Measurements from ENCODE around the gene S1PR1. TPM values are rescaled to one million over a fixed set of nuclear protein-coding genes. Genes with fewer than 3 reads are reported as not detected.

The S1PR1 gene
- total and polyA plus RNA-seq, 2 of the 13 experiments (the other 11 are each of a cell fraction or from before 2014, with no cell fraction given) = not detected

DNA sequence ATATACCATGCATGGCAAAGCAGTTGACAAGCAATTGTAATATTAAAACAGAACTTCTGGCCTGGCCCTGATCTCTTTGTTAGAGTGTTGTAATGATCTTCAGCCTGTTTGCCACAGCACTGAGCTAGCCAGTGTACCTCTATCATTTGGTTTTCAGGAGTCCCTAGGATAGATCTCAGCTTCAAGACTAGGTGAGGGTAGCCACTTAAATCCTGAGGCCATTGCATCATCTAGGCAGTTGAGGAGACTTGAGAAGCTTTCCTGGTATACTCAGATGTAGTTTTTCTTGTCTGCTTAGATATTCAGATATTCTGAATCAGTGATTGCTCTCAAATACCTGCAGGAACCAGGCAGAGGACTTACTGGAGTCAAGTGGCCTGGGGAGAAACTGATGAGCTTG is 14.7 kb downstream of the S1PR1 start:
- CTCF ChIA-PET (ENCODE audit: low intra/inter-chr PET ratio, low total read pairs) = no interaction called here

More for the DNA sequence above, 14.7 kb downstream of the S1PR1 start:
- no peak overlapping the region for H3K9ac ChIP-seq (ENCODE audit: insufficient read depth, low read depth, low read length)
- H4K20me1 ChIP-seq (ENCODE audit: insufficient read depth, low read length) = no peaks in the 10 kb centered on the region
- no peaks in the 10 kb centered on the region for H3K4me1 ChIP-seq (ENCODE audit: insufficient read depth, low read length)
- H3K27ac ChIP-seq (ENCODE audit: extremely low read length, insufficient read depth, low read length) = no peak overlapping the region
- POLR2A ChIA-PET = no interaction called here
- H2AFZ ChIP-seq (ENCODE audit: low read length) = no peak overlapping the region
- TF ChIP-seq, protein P1, sequence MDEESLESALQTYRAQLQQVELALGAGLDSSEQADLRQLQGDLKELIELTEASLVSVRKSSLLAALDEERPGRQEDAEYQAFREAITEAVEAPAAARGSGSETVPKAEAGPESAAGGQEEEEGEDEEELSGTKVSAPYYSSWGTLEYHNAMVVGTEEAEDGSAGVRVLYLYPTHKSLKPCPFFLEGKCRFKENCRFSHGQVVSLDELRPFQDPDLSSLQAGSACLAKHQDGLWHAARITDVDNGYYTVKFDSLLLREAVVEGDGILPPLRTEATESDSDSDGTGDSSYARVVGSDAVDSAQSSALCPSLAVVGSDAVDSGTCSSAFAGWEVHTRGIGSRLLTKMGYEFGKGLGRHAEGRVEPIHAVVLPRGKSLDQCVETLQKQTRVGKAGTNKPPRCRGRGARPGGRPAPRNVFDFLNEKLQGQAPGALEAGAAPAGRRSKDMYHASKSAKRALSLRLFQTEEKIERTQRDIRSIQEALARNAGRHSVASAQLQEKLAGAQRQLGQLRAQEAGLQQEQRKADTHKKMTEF (CRISPR knock-in tag; IDR thresholded peaks at IDR 0.05) = no peak
- TF ChIP-seq ZZZ3 (CRISPR knock-in tag; IDR thresholded peaks at IDR 0.05; ENCODE audit: borderline replicate concordance) (no peak), DDIT3 (CRISPR knock-in tag; IDR thresholded peaks at IDR 0.05) (no peak), SUZ12 (IDR thresholded peaks at IDR 0.05; ENCODE audit: low read depth, low read length) (no peak), NCOA1 (CRISPR knock-in tag; IDR thresholded peaks at IDR 0.05) (no peak)
- TF ChIP-seq, protein P2, sequence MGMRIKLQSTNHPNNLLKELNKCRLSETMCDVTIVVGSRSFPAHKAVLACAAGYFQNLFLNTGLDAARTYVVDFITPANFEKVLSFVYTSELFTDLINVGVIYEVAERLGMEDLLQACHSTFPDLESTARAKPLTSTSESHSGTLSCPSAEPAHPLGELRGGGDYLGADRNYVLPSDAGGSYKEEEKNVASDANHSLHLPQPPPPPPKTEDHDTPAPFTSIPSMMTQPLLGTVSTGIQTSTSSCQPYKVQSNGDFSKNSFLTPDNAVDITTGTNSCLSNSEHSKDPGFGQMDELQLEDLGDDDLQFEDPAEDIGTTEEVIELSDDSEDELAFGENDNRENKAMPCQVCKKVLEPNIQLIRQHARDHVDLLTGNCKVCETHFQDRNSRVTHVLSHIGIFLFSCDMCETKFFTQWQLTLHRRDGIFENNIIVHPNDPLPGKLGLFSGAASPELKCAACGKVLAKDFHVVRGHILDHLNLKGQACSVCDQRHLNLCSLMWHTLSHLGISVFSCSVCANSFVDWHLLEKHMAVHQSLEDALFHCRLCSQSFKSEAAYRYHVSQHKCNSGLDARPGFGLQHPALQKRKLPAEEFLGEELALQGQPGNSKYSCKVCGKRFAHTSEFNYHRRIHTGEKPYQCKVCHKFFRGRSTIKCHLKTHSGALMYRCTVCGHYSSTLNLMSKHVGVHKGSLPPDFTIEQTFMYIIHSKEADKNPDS (CRISPR knock-in tag; IDR thresholded peaks at IDR 0.05) = no peak
- ATAC-seq (no peak), FAIRE-seq (no peak), DNase-seq (ENCODE audit: low spot score) (no peak)
- no peaks in the 10 kb centered on the region for H3K36me3 ChIP-seq (replicated peaks in 1 of 2; ENCODE audit: control insufficient read depth in 1 of 2, insufficient read depth in 2 of 2, low read length in 2 of 2)
- in situ Hi-C loops (cut with HindIII; ENCODE audit: extremely low pct_ligation_motif_present, low pct_unique_long_range_greater_than_20kb) = no loop called here
- intact Hi-C loops (cut with micrococcal nuclease; ENCODE audit: unreplicated experiment) = no loop called here
- no peaks in the 10 kb centered on the region for H3K79me2 ChIP-seq (ENCODE audit: insufficient read depth, low read length)
- H3K4me3 ChIP-seq (replicated peaks in 1 of 3; ENCODE audit: insufficient read depth in 1 of 3, low read depth in 2 of 3, low read length in 3 of 3) = no peak overlapping the region
- no peaks in the 10 kb centered on the region for H3K9me3 ChIP-seq (ENCODE audit: low read length)
- peaks cover 0 to 1% of the 10 kb centered on the region in 2 experiments; a peak in 2 of 5 replicates for H3K27me3 ChIP-seq (ENCODE audit: control insufficient read depth in 1 of 2, insufficient read depth in 2 of 2, low read length in 2 of 2)
- no TSS peak for BruUV-seq (replicated peaks)
- no peak overlapping the region for H3K4me2 ChIP-seq (ENCODE audit: low read depth, low read length)
